ENCODE data around the gene GPR150.

Gene GPR150

DNA sequence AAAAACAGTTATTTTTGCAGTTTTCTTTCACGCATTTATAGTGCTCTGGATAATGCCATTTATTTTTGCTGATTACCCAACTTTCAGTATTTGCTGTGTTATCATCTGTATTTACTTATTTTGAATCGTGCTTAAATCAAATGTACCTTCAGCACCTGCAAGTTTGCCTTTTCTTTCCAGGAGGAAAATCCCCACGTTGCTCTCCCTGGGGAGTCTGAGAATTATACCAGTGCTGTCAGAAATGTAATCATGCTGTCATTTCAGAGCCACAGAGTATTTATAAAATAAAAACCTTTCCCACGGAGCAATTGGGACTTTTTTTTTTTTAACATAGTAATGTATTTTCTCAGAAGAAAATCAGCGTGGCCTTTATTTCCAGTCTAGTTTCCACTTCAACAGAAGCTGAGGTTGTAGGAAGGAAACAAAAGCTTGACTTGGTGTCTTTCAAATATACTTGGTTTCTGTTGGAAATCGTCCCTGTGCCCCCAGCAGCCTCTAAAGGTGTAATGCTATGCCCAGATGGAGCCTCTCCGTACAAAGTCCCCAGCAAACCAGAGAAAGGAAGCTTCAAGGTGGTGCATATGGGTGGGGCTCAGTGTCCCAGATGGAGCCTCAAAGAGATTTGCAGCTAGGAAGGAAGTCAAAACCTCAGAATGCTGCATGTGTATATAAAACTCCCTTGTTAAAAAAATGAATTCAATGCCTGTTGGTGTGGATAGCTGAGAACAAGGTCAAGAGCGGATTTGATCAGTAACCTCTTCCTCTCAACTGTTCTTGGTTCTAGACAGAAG, 2.1 kb downstream of the GPR150 start:
- H3K4me3 ChIP-seq (ENCODE audit: low read length): no peak overlapping the region
- no peak for DNase-seq (ENCODE audit: low read depth)
- TF ChIP-seq, protein P1, sequence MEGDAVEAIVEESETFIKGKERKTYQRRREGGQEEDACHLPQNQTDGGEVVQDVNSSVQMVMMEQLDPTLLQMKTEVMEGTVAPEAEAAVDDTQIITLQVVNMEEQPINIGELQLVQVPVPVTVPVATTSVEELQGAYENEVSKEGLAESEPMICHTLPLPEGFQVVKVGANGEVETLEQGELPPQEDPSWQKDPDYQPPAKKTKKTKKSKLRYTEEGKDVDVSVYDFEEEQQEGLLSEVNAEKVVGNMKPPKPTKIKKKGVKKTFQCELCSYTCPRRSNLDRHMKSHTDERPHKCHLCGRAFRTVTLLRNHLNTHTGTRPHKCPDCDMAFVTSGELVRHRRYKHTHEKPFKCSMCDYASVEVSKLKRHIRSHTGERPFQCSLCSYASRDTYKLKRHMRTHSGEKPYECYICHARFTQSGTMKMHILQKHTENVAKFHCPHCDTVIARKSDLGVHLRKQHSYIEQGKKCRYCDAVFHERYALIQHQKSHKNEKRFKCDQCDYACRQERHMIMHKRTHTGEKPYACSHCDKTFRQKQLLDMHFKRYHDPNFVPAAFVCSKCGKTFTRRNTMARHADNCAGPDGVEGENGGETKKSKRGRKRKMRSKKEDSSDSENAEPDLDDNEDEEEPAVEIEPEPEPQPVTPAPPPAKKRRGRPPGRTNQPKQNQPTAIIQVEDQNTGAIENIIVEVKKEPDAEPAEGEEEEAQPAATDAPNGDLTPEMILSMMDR (conservative IDR thresholded peaks at IDR 0.05; ENCODE audit: low read length): no peak

GRCh38 chr5:95623706-95624105, 3.8 kb downstream of the GPR150 start:
- no peak overlapping the region for H3K4me3 ChIP-seq (ENCODE audit: low read length)
- TF ChIP-seq, protein P1 (conservative IDR thresholded peaks at IDR 0.05; ENCODE audit: low read length): no peak

GRCh38 chr5:95624368-95624767, 4.5 kb downstream of the GPR150 start:
- no peak for DNase-seq (ENCODE audit: low read depth)
- TF ChIP-seq, protein P1 (conservative IDR thresholded peaks at IDR 0.05; ENCODE audit: low read length): no peak
- no peak overlapping the region for H3K4me3 ChIP-seq (ENCODE audit: low read length)

More at GRCh38 chr5:95623706-95624105, 3.8 kb downstream of the GPR150 start:
- no peak for DNase-seq (ENCODE audit: low read depth)

DNA sequence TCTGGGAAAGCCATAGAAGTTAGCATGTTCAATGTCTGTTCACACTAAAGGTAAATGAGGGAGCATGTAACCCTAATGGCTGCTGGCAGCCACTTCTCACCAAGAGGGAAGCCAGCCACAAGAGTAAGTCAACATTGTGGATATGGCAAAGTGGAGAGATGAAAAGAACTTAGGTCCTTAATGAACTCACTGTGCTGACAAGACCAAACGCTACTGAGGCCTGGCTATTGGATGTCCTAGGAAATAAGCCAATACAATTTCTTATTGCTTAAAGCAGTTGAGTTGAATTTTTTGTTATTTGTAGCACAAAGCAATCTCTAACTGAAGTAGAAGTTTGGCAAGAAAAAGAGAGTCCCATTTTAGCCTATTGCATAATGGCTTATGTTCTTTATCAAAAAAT, 6.8 kb downstream of the GPR150 start:
- no peak overlapping the region for H3K4me3 ChIP-seq (ENCODE audit: low read length)
- TF ChIP-seq, protein P1 (conservative IDR thresholded peaks at IDR 0.05; ENCODE audit: low read length): no peak
- DNase-seq (ENCODE audit: low read depth): no peak

DNA sequence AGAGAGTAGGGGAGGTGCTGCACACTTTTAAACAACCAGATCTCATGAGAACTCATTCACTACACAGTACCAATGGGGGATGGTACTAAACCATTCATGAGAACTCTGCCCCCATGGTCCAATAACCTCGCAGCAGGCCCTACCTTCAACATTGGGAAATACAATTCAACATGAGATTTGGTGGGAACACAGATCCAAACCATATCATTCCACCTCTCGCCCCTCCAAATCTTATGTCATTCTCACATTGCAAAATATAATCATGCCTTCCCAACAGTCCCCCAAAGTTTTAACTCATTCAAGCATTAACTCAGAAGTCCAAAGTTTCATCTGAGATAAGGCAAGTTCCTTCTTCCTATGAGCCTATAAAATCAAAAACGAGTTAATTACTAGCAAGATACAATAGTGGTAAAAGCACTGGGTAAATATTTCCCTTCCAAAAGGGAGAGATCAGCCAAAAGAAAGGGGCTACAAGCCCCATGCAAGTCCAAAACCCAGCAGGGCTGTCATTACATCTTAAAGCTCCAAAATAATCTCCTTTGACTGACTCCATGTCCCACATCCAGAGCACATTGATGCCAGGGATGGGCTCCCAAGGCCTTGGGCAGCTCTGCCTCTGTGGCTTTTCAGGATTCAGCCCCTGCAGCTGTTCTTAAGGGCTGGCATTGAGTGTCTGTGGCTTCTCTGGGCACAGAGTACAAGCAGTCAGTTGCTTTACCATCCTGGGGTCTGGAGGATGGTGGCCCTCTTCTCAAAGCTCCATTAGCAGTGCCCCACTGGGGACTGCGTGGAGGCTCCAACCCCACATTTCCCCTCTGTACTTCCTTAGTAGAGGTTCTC, 8.3 kb downstream of the GPR150 start:
- DNase-seq (ENCODE audit: low read depth): no peak
- TF ChIP-seq, protein P1 (conservative IDR thresholded peaks at IDR 0.05; ENCODE audit: low read length): no peak
- H3K4me3 ChIP-seq (ENCODE audit: low read length): no peak overlapping the region

- DNase-seq (ENCODE audit: low read depth): no peak
- TF ChIP-seq, protein P1 (conservative IDR thresholded peaks at IDR 0.05; ENCODE audit: low read length): no peak
- H3K4me3 ChIP-seq (ENCODE audit: low read length): no peak overlapping the region
Measured at GRCh38 chr5:95628933-95629332, 9.0 kb downstream of the GPR150 start.

All from AG10803 (cell line).